HepG2 (cell line): Measurements from ENCODE around the gene CDC42EP1.

Experiments used
- ARID4A ChIP-seq: sonication (generic); formaldehyde crosslinking; IDR thresholded peaks from 2 replicates; pipeline ENCODE4 v1.5.0; 2020; ENCODE audit warnings: mild to moderate bottlenecking, missing genetic modification reagents, borderline replicate concordance
- CBX1 ChIP-seq: IDR thresholded peaks from one replicate; pipeline ENCODE4 v1.6.1; 2016; ENCODE audit warnings: antibody characterized with exemption, low read depth
- EP300 ChIP-seq, 3 experiments: sonication (generic) in 1 of 3; formaldehyde crosslinking in 1 of 3; IDR thresholded peaks; 2 replicates each; pipeline versions ENCODE4 v1.5.1 to v1.6.1; 2011 to 2020; ENCODE audit warnings: low read depth in 2 of 3, low read length in 2 of 3, borderline replicate concordance in 1 of 3, improper control_type of control experiment in 1 of 3, mild to moderate bottlenecking in 1 of 3, missing genetic modification reagents in 1 of 3, moderate library complexity in 1 of 3
- MED1 ChIP-seq: sonication (generic); formaldehyde crosslinking; IDR thresholded peaks from 2 replicates; pipeline ENCODE4 v1.4.0; 2020; ENCODE audit warnings: missing genetic modification reagents
- MNT ChIP-seq: fragments of 450-650 bp; IDR thresholded peaks from 2 replicates; pipeline ENCODE4 v1.6.1; 2016
- NBN ChIP-seq: fragments of 450-650 bp; conservative IDR thresholded peaks from 2 replicates; pipeline ENCODE4 v1.6.1; 2017
- POLR2AphosphoS5 ChIP-seq: IDR thresholded peaks from 2 replicates; pipeline ENCODE4 v1.6.1; 2012; ENCODE audit warnings: low read depth, low read length
- SMAD3 ChIP-seq: sonication (generic); formaldehyde crosslinking; IDR thresholded peaks from 2 replicates; pipeline ENCODE4 v1.4.0; 2020; ENCODE audit warnings: missing genetic modification reagents
- ZBTB3 ChIP-seq: sonication (generic); formaldehyde crosslinking; IDR thresholded peaks from 2 replicates; pipeline ENCODE4 v1.4.0; 2020; ENCODE audit warnings: low read depth, mild to moderate bottlenecking, moderate library complexity, missing genetic modification reagents, borderline replicate concordance
- ZNF660 ChIP-seq: sonication (generic); formaldehyde crosslinking; IDR thresholded peaks from 2 replicates; pipeline ENCODE4 v1.5.1; 2020; ENCODE audit warnings: mild to moderate bottlenecking, low read depth, missing genetic modification reagents, borderline replicate concordance
- TF ChIP-seq, protein P1 (sequence below): sonication (generic); formaldehyde crosslinking; IDR thresholded peaks from 2 replicates; pipeline ENCODE4 v1.5.0; 2020; ENCODE audit warnings: mild to moderate bottlenecking, missing genetic modification reagents, moderate library complexity

DNA sequence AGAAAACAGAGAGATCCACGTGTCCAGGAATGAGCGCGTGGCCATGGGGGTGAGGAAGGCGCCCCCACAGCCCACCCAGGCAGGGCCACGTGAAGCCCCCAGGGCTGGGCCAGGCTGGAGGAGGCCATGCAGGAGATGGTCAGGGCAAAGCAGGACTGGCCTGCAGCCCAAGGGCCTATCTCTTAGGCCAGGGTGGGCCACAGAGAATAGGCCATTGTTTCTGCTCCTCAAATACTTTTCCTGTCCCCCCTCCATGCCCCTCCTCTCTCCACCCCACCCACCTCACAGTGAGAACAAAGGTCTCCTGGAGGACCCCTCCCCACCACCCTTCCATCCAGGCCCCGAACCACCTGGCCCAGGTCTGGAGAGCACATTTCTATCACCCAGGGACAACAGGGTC, 8.3 kb upstream of the CDC42EP1 start:
- TF ChIP-seq, protein P1, sequence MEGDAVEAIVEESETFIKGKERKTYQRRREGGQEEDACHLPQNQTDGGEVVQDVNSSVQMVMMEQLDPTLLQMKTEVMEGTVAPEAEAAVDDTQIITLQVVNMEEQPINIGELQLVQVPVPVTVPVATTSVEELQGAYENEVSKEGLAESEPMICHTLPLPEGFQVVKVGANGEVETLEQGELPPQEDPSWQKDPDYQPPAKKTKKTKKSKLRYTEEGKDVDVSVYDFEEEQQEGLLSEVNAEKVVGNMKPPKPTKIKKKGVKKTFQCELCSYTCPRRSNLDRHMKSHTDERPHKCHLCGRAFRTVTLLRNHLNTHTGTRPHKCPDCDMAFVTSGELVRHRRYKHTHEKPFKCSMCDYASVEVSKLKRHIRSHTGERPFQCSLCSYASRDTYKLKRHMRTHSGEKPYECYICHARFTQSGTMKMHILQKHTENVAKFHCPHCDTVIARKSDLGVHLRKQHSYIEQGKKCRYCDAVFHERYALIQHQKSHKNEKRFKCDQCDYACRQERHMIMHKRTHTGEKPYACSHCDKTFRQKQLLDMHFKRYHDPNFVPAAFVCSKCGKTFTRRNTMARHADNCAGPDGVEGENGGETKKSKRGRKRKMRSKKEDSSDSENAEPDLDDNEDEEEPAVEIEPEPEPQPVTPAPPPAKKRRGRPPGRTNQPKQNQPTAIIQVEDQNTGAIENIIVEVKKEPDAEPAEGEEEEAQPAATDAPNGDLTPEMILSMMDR: no peak
- no peak for TF ChIP-seq NBN
- no peak for TF ChIP-seq MED1 (CRISPR knock-in tag)
- TF ChIP-seq ARID4A: no peak
- TF ChIP-seq EP300 (IDR thresholded peaks at IDR 0.05; ENCODE audit: low read depth in 2 of 2, low read length in 2 of 2): no peak
- no peak for TF ChIP-seq EP300 (CRISPR knock-in tag; IDR thresholded peaks at IDR 0.05; ENCODE audit: borderline replicate concordance)
- TF ChIP-seq MNT: no peak
- TF ChIP-seq SMAD3 (CRISPR knock-in tag): no peak
- no peak for TF ChIP-seq POLR2AphosphoS5
- no peak for TF ChIP-seq CBX1
- TF ChIP-seq ZNF660 (CRISPR knock-in tag): no peak
- TF ChIP-seq ZBTB3 (CRISPR knock-in tag): no peak
